ENCODE results near the gene SH2D7. TPM values are rescaled to one million over a fixed set of nuclear protein-coding genes. Genes with fewer than 3 reads are reported as not detected.

Gene SH2D7
- 0.17 TPM for polyA plus RNA-seq (2013, experiment 1 of 2; ENCODE audit: insufficient read length)
- 0.14 TPM for polyA plus RNA-seq (2013, experiment 2 of 2; ENCODE audit: insufficient read length)

DNA sequence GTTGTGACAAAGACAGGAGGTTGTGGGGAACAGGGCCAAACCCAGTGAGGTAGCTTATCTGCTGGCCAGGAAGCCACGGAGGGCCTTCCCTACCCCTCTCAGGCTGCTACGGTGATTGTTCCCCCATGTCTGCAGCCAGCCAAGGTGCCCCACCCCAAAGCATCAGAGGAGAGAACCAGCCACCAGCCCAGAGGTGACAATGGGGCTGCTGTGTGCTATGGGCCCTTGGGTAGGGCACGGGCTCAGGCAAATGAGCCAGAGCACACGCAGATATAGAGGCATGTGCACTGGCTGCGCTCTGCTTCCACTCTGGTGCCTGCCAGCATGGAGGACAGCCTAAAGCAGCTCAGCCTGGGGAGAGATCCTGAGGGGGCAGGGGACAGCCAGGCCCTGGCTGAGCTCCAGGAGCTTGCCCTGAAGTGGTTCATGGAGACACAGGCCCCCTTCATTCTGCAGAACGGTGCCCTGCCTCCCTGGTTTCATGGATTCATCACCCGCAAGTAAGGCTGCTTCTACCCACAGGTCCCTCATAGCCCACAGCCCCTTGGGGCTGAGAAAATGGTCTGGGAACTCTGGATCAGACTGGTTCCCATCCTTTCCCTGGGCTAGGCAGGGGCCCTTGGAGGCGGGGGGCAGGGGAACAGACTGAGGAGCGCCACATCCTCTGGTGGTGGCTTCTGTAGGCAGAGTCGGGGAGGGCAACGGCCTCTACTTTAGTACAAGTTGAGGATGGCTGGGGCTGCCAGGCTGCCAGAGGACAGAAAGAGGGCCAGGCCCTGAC, at the start of gene SH2D7:
Gene SH2D7, plus strand, starts transcription at position 301 of the 781 bp plus-strand sequence. Its CDS starts 24 bp downstream, at position 325.
- peak; percentile 44 for DNase-seq

DNA sequence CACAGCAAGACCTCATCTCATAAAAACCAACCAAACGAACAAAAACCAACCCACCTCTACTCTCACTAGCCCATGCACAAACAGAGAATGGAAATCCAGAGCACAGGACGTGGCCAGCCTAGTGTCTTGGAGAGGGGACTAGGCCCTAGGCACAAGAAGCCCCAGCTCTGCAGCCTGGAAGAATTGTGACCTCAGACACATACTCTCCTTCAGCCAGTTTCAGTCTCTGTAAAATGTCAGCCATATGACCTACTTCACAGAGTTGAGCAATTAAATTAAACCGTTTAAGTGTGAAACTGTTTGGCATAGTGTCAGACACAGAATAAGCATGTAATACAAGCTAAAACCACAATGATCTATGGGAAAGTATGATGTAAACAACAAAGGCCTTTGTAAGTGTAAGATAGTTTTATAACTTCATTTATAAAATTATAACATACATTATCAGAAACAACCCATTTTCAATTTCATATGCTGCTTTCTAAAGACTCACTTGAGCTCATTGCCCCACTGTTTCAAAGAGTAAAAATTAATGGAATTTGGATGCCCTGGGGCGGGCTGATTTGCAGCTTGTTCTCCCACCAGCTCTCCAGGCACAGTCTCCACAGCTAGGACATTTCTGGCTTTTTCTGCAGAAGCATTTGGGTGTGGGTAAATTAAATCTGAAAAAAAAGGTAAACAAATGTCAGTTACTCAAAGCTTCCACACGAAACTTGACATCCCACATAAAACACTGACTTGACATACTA, 47.8 kb upstream of the SH2D7 start:
- DNase-seq, result no peak

DNA sequence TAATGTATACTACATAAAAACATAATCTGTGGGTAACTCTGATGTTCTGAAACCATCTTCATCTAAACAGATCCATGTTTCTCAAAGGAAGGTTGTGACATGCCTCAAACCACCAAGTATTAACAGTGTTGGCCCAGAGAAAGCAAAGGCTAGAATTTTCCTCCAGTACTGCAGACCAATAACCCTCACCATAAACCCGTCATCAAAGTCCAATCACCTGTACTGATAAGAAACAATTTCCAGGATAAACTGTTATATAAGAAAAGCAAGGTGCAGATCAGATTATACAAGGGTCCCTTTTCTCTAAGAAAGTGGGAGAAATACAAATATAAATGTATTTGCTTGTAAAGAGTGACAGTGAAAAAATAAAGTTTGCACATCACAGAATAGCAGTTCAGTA, 47.2 kb upstream of the SH2D7 start:
- DNase-seq, result no peak

DNA sequence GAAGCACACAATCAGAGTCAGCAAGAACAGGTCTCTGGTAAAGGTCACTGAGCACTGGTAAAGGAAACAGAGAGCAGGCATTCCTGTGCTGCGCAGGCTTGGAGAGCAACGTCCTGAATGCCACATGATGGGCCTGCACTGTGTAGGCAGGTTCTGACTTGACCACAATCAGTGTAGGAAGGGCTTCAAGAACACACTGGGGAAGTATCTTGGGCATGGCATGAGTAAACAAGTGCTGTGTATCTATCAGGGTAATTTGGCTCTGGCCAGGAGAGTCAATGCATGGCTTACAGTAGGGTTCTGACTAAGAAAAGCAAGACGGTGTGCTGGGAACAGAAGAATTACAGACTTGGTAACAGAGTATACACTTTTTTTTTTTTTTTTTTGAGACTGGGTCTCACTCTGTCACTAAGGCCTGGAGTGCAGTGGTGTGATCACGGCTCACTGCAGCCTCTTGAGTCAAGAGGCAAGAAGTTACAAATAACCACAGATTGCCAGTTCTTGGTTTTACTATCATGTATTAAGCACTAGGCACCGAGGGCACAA, 45.5 kb upstream of the SH2D7 start:
- DNase-seq, result no peak

DNA sequence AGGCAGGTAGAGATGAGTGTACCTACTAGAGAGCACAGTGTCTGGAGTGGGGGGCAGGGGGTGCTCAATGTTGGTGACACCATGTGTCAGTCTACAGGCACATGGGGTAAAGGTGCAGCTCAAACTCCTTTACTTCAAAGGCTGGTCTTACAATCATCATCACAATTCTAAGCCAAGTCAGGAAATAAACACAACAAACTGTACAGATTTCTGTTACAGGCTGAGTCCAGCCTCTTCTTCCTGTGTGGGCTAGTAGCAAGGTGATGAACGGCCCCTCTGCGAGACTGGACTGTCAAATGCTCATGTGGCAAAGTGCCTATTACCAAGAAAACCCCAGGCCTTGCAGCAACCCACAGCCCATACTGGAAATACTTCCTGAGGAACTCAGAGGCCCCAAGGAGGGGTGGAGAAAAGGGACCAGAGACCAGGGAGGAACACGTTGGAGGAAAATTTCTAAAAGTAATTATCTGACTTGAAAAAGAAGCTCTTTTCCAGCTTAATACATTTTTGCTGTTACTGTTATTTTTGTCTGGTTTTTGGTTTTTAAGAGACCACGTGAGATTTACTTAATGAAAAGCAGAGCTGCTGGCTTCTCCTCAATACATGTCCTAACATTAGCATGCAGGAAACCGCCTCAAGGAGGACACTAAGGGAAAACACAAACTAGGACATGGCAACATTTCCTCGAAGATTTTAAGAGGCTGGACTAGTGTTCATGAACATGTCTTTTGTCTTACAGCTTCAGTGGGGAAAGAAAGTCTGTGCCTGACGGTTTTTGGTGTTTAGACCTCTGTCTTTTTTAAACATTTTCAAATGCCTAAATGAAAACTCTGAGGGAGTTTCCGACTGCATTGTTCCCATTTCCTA, 44.4 kb upstream of the SH2D7 start:
- DNase-seq, result peak; percentile 78

DNA sequence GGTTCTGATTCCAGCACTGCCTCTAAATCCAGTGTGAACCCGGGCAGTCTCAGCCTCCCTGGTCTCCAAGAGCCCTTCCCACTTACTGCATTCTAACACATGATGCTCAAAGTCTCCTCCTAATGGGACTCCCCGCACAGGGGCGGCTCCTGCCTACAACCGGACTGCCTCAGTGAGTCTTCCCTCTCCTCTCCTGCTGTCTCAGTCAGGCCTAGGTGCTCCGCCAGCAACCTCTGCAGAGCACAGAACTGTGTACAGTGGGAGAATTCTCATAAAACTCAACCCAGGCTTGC, 43.8 kb upstream of the SH2D7 start:
- DNase-seq, result no peak

DNA sequence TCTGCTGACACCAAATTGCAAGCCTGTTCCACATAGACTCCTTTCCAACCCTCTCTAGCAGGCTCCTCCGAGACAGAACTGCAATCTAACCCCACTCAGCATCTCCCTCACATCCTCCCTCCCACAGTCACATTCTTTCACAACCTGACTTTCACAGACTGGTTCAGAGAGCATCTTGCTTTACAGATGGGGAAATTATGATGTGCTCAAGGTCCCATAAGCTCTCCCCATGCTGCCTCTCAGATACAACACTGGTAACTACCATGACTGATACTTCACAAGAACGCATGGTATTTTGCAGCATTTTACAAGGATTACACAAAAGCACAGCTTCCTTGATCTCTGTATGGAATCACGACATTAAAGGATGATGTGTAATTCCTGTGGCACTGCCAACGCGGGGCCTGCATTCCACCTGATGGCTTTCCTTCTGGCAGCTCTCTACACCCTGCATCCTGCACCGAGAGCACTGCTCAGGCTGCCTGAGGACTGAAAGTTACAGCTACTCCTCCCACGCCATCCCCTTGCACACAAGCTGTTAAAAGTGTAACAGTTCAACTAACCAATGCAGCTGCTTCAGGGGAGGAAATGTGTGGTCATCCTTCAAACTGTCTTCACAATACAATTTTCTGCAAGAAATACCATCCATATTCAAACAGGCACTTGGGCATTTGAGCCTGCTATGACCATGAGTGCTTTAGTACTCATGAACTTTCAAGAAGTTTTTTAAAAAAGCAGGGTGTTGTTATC, 42.5 kb upstream of the SH2D7 start:
- DNase-seq, result peak; percentile 86

DNA sequence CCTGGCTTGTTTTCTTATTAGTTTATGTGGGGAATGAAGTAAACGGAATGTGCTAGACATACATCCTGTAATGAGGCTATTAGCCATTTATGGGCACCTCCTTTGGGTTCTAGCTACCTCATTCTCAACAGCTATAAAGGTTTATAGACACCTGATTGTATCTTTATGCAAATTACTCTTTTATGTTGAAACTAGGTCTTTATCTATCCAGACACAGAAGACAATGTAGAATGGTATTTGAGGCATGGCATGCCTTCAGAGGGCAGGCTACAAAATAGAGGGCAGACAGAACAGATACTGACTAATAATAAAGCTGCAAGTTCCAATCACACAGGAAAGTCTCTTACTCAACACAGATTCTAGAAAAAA, 41.9 kb upstream of the SH2D7 start:
- DNase-seq, result no peak

DNA sequence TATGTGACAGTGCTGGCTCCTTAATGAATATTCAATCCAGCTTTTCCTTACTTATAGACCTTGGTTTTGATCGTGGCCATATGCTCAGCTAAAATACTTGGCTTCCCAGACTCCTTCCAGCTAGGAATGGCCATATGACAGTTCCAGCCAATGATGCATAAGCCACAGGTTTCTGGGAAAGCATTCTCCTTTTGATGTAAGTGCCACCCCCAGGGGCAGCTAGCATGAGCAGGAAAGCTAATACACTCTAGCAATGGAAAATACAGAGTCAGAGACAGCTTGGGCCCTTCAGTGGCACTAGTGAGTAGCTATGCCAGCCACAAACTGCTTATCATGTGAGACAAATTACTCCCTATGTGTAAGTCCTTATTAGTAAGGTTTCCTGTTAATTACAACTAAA, 41.5 kb upstream of the SH2D7 start:
- no peak for DNase-seq

DNA sequence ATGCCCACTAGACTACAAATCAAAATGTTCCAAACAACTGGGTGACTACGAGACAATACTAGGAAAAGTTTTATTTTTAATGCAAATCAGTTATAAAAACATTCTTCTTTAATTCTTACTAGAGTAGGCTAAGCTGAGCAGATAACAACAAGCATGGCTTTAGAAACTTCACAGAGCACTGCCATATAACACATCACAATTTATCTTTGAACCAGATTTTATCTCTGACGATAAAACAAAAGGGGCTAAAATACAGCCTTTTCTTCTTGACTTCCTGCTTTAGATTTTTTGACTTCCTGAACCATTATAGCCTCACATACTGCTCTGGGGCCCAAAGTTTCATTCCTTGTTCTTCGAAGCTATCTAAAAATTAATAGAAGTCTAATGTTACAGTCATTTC, 40.8 kb upstream of the SH2D7 start:
- DNase-seq, result no peak

DNA sequence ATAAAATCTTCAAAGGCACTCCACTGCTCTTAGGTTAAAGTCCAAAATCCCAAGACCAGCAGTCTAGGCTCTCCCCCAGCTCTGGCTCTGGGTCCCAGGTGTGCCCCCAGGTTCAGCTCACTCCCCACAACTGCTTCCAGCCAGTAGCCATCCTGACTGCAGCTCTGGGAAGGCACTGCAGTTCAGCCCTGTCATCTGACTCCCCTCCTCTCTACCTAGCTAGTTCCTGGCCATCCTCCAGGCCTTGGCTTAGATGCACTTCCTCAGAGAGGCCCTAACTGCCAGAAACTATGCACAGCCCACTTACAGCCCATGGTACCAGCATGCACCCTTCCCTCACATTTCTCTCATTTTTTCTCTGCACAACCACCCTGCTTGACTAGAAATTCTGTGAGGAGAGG, 40.4 kb upstream of the SH2D7 start:
- no peak for DNase-seq

DNA sequence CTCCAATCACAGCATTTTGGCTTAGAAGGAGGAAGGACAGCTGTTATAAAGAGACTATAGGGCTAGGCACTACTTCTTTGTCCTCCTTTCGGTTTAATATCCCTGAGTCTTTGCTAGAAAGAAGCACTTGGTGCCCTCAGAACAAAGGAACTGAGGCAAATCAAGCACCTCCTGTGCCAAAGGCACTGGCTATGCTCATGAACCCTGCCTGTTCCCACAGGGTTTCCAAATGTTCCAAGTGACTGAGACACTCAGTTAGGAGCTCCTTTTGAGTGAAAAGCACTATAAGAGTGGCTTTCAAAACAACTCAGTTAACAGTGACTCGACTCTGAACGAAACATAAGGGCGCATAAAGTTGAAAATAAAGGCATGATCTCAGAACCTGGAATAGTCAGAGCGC, 39.8 kb upstream of the SH2D7 start:
- no peak for DNase-seq

DNA sequence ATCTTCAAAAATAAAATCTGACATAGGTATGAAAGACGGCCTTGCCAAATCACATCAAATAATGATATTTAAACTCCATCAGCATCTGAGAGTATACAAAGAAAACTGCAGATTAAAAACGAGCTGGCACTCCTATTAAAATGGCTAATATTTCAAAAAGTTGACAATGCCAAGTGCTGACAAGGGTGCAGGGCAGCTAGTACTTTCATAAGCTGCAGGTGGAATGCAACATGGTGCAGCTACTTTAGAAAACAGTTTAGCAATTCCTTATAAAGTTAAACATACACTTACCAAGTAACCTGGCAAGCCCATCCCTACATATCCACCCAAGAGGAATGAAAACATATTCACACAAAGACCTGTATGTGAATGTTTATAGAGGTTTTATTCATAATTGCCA, 37.8 kb upstream of the SH2D7 start:
- DNase-seq, result no peak

DNA sequence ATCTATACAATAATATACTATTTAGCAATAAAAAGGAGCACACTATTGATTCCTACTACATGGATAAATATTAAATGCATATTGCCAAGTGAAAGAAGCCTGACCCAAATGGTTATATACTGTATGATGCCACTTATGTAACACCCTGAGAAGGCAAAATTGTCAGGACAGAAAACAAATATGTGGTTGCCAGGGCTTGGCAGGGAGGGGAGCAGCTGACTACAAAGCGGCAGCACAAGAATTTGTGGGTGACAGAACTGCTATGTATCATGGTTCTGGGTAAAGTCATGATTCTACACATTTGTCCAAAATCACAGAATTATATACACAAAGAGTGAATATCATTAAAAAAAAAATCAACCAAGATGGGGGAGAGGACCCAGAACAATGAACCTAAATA, 37.4 kb upstream of the SH2D7 start:
- DNase-seq, result no peak

DNA sequence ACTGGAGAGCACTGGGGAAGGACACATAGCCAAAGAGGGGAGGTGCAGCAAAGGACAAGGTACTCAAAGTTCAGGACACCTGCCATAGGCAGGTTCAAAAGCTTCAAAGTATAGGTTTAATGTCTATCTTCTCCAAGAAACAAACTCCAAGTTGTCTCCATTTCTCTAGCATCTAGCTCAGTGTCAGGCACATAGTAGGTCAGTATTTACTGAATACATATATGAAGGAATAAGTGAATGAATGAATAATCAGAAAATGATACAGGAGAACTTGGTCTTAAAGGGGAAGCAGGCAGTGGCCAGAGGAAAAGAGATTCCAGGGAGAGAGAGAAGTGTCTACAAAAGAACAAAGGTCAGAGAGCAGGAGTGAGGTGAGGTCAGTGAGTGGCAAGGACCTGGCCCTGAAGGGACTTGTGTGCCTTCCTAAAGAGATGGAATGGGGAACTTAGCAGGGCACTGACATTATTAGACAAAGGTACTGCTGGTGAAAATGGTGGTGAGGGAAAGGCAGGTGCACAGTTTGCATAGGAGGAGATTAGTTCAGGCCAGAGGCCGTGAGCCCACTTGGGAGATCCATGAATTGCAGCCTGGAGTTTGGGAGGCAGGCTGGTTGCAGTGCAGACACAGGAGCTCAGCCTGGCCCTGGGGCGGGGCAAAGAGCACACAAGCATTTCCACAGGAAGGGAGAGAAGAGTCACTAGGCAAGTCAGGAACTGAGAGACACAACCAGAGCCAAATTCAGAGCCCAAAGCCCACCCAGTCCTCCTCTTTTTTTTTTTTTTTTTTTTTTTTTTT, 36.2 kb upstream of the SH2D7 start:
- no peak for DNase-seq

DNA sequence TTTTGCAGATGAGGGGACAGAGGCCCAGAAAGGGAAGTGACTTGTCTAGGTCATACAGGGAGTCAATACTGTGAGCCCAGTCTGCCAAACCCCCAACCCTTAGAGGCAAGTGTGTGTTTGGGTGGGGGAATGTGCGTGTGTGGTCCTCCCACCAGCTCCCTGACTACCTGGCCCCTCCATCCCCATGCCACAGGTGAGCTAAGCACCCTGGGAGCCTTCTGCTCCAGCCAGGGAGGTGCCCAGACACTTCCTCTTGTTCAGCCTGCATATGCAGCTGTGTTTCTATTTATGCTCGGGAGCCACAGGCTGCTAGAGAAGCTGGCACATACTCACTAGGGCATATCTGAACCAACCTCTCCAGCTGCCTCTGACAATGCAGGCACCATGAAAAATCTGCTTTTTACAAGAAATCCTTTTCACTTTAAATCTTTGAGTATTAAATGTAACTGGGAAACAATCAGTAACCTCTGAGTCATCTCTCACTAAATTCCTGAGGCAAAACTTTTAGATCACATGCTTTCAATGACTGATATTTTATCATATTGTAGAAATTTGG, 35.6 kb upstream of the SH2D7 start:
- no peak for DNase-seq

DNA sequence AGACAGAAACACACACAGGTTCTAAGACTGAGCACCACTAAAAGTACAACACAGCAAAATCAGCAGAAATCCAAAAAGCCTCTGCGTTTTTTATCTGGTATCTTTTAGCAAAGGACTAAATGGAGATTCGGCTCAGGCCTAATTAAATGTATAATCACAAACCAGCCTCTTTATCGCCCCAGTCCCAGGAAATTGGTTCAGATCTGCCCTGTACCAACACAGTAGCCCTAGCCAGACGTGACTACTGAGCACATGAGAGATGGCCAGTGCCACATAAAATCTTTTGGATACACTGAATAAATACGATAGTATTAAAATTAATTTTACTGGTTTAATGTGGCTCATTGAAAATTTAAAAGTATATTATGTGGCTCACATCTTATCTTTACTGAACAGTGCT, 34.6 kb upstream of the SH2D7 start:
- no peak for DNase-seq

DNA sequence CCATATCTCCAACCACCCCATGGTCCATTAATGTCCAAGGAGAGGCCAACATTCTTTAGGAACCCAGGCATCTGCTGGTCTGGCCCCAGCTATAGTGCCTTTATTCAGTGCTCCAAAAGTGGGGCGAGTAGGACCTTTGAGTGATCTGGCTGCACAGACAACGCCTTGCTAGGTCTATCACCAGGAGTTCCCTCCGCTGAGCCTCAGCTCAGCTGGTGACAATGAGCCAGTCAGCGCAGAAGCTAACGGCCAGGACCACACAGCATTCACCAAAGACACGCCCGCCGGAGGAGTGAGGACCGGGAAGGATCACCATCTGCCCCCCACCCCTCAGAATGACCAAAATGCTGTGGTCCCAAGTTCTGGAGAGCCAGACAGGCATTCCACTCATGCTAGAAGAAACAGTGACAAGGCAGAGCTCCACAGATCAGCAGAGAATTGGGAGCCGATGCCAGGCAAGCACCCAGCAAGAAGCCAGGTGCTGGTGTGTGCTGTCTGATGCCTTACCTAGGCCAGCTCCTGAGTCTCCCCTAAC, 33.9 kb upstream of the SH2D7 start:
- DNase-seq, result no peak

DNA sequence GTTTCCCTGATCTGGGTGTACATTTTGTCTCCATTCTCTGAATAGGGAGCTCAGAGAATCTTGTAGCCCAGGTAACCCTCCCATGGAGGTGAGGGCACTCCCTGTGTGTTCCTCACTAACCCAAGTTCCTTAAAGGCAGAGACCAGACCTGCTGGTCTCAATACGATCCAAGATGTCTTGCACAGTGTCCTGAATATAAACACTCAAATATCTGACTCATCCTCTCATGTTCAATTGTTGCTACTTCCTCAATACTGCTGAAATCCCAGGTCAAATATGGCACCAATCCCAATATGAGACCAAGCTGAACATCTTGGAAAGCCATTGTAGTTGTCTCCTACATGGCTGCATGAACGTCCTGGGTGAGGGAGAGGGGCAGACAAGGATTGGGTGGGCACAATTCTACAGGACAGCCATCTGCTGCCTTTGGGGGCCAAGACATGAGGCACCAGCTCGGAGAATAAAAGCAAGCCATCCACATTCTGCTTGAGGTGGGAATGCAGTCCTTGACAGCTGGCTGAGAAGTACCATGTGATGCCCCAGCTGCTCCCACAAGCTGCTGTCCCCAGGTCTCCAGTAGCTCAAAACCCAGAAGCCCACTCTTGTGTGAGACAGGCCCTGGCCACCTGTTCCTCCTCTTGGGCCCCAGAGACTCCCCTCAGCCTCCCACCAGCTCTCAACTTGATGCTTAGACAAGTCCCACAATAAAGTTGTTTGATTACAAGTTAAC, 33.1 kb upstream of the SH2D7 start:
- no peak for DNase-seq

DNA sequence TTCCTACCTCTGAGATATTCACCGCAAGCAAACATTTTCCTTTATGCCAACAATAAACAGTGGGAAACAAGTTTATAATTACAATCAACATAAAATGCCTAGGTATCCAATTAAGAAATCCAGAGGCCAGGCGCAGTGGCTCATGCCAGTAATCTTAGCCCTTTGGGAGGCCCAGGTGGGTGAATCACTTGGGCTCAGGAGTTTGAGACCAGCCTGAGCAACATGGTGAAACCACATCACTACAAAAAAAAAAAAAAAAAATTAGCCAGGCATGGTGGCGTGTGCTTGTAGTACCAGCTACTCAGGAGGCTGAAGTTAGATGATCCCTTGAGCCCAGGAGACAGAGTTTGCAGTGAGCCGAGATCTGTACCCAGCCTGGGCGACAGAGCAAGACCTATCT, 32.1 kb upstream of the SH2D7 start:
- DNase-seq, result no peak

Data from fibroblast of skin of scalp (primary cell).